HEK293 (cell line): Measurements from ENCODE around the gene CIB4.

Source experiments
- CTCF ChIP-seq: fragments of 450-650 bp; formaldehyde crosslinking; IDR thresholded peaks from 2 replicates; pipeline ENCODE4 v1.5.1; 2016; ENCODE audit warnings: missing biosample characterization, missing genetic modification characterization
- KLF1 ChIP-seq: fragments of 450-650 bp; formaldehyde crosslinking; IDR thresholded peaks from 2 replicates; pipeline ENCODE4 v1.5.1; 2016; ENCODE audit warnings: missing biosample characterization, missing genetic modification characterization
- PBX3 ChIP-seq: sonication (generic); formaldehyde crosslinking; IDR thresholded peaks from 2 replicates; pipeline ENCODE4 v1.8.1; 2022; ENCODE audit warnings: mild to moderate bottlenecking, moderate library complexity, missing genetic modification reagents
- ZNF169 ChIP-seq: fragments of 450-650 bp; formaldehyde crosslinking; IDR thresholded peaks from 2 replicates; pipeline ENCODE4 v1.5.1; 2016; ENCODE audit warnings: missing biosample characterization, missing genetic modification characterization
- ZNF214 ChIP-seq: fragments of 450-650 bp; formaldehyde crosslinking; IDR thresholded peaks from 2 replicates; pipeline ENCODE4 v1.5.1; 2017; ENCODE audit warnings: missing biosample characterization, mild to moderate bottlenecking, missing genetic modification characterization, borderline replicate concordance
- ZNF404 ChIP-seq: fragments of 450-650 bp; formaldehyde crosslinking; IDR thresholded peaks from 2 replicates; pipeline ENCODE4 v1.5.1; 2017; ENCODE audit warnings: missing biosample characterization, missing genetic modification characterization
- ZNF416 ChIP-seq: fragments of 450-650 bp; formaldehyde crosslinking; IDR thresholded peaks from 2 replicates; pipeline ENCODE4 v1.5.1; 2016; ENCODE audit warnings: missing biosample characterization, missing genetic modification characterization
- ZNF529 ChIP-seq: fragments of 450-650 bp; formaldehyde crosslinking; IDR thresholded peaks from 2 replicates; pipeline ENCODE4 v1.5.1; 2017; ENCODE audit warnings: missing genetic modification characterization, missing biosample characterization; ENCODE audit not compliant: insufficient replicate concordance
- ZNF548 ChIP-seq: fragments of 450-650 bp; formaldehyde crosslinking; IDR thresholded peaks from 2 replicates; pipeline ENCODE4 v1.5.1; 2016; ENCODE audit warnings: missing biosample characterization, missing genetic modification characterization
- ZNF626 ChIP-seq: fragments of 450-650 bp; sonication (Bioruptor Pico); formaldehyde crosslinking; IDR thresholded peaks from 2 replicates; pipeline ENCODE4 v1.5.1; 2018; ENCODE audit warnings: missing biosample characterization, missing genetic modification characterization, inconsistent platforms
- ZNF660 ChIP-seq: fragments of 450-650 bp; IDR thresholded peaks from 2 replicates; pipeline ENCODE4 v1.5.1; 2018; ENCODE audit warnings: missing biosample characterization, mild to moderate bottlenecking, missing genetic modification characterization
- ZNF747 ChIP-seq: fragments of 450-650 bp; formaldehyde crosslinking; IDR thresholded peaks from 2 replicates; pipeline ENCODE4 v1.5.1; 2016; ENCODE audit warnings: missing biosample characterization, missing genetic modification characterization
- ZXDB ChIP-seq: fragments of 450-650 bp; formaldehyde crosslinking; IDR thresholded peaks from 2 replicates; pipeline ENCODE4 v1.5.1; 2016; ENCODE audit warnings: missing biosample characterization, missing genetic modification characterization
- TF ChIP-seq, protein P1 (sequence below): fragments of 450-650 bp; formaldehyde crosslinking; IDR thresholded peaks from 2 replicates; pipeline ENCODE4 v1.5.1; 2016; ENCODE audit warnings: missing biosample characterization, missing genetic modification characterization

- TF ChIP-seq ZNF529 (tag by site-specific recombination) = no peak
- no peak for TF ChIP-seq ZNF626 (tag by site-specific recombination)
- no peak for TF ChIP-seq ZNF404 (tag by site-specific recombination)
- no peak for TF ChIP-seq CTCF (tag by site-specific recombination)
- TF ChIP-seq ZNF548 (tag by site-specific recombination) = no peak
- TF ChIP-seq ZXDB = no peak
- no peak for TF ChIP-seq ZNF169 (tag by site-specific recombination)
- no peak for TF ChIP-seq ZNF214 (tag by site-specific recombination)
- TF ChIP-seq, protein P1, sequence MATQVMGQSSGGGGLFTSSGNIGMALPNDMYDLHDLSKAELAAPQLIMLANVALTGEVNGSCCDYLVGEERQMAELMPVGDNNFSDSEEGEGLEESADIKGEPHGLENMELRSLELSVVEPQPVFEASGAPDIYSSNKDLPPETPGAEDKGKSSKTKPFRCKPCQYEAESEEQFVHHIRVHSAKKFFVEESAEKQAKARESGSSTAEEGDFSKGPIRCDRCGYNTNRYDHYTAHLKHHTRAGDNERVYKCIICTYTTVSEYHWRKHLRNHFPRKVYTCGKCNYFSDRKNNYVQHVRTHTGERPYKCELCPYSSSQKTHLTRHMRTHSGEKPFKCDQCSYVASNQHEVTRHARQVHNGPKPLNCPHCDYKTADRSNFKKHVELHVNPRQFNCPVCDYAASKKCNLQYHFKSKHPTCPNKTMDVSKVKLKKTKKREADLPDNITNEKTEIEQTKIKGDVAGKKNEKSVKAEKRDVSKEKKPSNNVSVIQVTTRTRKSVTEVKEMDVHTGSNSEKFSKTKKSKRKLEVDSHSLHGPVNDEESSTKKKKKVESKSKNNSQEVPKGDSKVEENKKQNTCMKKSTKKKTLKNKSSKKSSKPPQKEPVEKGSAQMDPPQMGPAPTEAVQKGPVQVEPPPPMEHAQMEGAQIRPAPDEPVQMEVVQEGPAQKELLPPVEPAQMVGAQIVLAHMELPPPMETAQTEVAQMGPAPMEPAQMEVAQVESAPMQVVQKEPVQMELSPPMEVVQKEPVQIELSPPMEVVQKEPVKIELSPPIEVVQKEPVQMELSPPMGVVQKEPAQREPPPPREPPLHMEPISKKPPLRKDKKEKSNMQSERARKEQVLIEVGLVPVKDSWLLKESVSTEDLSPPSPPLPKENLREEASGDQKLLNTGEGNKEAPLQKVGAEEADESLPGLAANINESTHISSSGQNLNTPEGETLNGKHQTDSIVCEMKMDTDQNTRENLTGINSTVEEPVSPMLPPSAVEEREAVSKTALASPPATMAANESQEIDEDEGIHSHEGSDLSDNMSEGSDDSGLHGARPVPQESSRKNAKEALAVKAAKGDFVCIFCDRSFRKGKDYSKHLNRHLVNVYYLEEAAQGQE = no peak
- no peak for TF ChIP-seq PBX3
- TF ChIP-seq KLF1 (tag by site-specific recombination) = no peak
- TF ChIP-seq ZNF660 = no peak
- TF ChIP-seq ZNF747 (tag by site-specific recombination) = no peak
- no peak for TF ChIP-seq ZNF416 (tag by site-specific recombination)
Measured at GRCh38 chr2:26571316-26571715, 69.8 kb downstream of the CIB4 start.
